DOHH2 (cell line): ENCODE data around the gene NME3.

Experiments used
- EZH2phosphoT487 ChIP-seq: fragments of 200-600 bp; sonication (generic); IDR thresholded peaks from 2 replicates; pipeline ENCODE4 v1.6.1; 2017; ENCODE audit warnings: borderline replicate concordance, mild to moderate bottlenecking, antibody characterized with exemption, low read length, moderate library complexity, mixed read lengths
- TF ChIP-seq, protein P1 (sequence below): fragments of 200-600 bp; sonication (generic); IDR thresholded peaks from one replicate; pipeline ENCODE4 v1.5.1; 2014; ENCODE audit warnings: antibody characterized with exemption, mild to moderate bottlenecking, low read depth, low read length; ENCODE audit not compliant: poor library complexity, severe bottlenecking

DNA sequence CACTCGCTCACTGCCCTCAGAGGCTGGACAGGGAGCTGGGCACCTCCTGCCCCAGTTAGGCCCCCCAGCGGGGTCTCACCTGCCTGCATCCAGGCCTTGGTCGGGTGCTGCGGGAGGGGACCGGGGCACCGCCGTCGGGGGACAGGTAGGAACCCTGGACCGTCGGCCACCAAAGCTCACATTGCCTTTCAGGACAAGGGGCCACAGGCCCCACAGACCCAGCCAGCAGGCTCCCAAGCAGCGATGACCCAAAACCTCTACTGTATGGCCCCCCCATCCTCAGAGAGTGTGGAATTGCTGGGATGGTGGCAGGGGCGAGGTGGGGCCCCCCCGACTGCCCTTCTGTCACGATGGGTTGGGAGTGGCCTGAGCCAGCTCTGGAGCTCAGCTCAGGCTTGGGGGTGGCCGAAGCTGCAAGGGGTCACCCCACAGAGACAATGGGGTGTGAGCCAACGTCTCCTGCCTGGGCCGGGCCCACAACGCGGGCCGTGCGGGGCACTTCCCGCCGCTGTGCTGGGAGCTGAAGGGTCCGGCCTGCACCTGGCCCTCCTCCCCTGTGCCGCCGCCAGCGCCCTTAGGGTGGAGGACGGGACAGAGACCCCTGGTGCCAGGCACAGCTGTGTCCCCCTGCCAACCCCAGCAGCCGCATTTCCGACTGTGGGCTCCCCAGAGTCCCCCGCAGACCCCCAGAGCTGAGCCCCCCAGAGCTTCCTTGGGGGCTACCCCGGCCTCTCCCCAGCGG lies 21.7 kb upstream of the NME3 start:
- TF ChIP-seq, protein P1, sequence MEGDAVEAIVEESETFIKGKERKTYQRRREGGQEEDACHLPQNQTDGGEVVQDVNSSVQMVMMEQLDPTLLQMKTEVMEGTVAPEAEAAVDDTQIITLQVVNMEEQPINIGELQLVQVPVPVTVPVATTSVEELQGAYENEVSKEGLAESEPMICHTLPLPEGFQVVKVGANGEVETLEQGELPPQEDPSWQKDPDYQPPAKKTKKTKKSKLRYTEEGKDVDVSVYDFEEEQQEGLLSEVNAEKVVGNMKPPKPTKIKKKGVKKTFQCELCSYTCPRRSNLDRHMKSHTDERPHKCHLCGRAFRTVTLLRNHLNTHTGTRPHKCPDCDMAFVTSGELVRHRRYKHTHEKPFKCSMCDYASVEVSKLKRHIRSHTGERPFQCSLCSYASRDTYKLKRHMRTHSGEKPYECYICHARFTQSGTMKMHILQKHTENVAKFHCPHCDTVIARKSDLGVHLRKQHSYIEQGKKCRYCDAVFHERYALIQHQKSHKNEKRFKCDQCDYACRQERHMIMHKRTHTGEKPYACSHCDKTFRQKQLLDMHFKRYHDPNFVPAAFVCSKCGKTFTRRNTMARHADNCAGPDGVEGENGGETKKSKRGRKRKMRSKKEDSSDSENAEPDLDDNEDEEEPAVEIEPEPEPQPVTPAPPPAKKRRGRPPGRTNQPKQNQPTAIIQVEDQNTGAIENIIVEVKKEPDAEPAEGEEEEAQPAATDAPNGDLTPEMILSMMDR, result no peak
- no peak for TF ChIP-seq EZH2phosphoT487
